Chondrocyte (in vitro differentiated cells): ENCODE measurements around the gene ELMO1. TPM values are rescaled to one million over a fixed set of nuclear protein-coding genes. Genes with fewer than 3 reads are reported as not detected.

Source experiments
- DNase-seq: peaks from one replicate; pipeline ENCODE4 v3.0.0; 2021; ENCODE audit warnings: mixed read lengths, low spot score
- H3K27ac Mint-ChIP-seq: one replicate; pipeline ENCODE4 v1.8.0; 2021; ENCODE audit warnings: mild to moderate bottlenecking, moderate library complexity, mixed read lengths; ENCODE audit not compliant: unreplicated experiment
- H3K27me3 Mint-ChIP-seq: 2 replicates; pipeline ENCODE4 v1.8.0; 2021; ENCODE audit warnings: low read depth, mixed read lengths
- H3K36me3 Mint-ChIP-seq: 2 replicates; pipeline ENCODE4 v1.8.0; 2021; ENCODE audit warnings: low read depth, mixed read lengths
- H3K4me1 Mint-ChIP-seq: 2 replicates; pipeline ENCODE4 v1.8.0; 2021; ENCODE audit warnings: low read depth, mild to moderate bottlenecking, mixed read lengths
- H3K4me3 Mint-ChIP-seq: one replicate; pipeline ENCODE4 v1.8.0; 2021; ENCODE audit warnings: mild to moderate bottlenecking, moderate library complexity, mixed read lengths; ENCODE audit not compliant: unreplicated experiment
- H3K9me3 Mint-ChIP-seq: 2 replicates; pipeline ENCODE4 v1.8.0; 2021; ENCODE audit warnings: low read depth, mixed read lengths
- total RNA-seq: library from RNA; stranded (reverse); gene quantifications from 3 replicates; pipeline ENCODE4 v1.2.1, GENCODE V29; 2021
- TF ChIP-seq, protein P1 (sequence below): fragments of 200-600 bp; sonication (generic); IDR thresholded peaks from 2 replicates; pipeline ENCODE4 v1.5.0; 2021; ENCODE audit warnings: antibody characterized with exemption, mild to moderate bottlenecking, moderate library complexity

The ELMO1 gene
- total RNA-seq, 1 donor from 2014 or later: 0.42 TPM

DNA sequence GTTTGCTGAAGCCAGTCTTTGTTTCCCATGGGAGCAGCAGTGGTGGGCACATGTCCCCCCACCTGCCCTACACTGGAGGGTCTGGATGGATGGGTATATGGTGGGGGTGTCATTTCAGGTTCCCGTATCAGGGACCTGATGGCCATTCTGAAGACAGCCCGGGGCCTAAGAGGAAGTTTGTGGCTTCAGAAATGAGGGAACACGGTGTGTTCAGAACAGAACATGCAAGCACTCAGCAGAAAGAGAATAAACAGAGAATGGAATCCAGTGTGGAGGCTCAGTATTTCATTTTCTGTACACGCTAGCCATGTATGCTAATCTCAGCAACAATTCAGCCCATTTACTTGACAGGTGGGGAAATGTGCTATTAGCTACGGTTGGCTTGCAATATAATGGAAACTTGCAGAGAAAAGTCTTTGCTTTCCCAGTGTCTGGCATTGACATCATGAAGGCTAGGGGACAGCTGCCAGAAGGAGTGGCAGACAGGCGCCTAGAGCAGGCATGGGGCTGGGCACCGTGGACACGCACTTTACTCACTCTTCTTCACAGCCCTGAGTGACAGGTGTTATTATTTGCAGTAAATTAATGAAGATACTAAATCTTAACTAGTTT, 98.6 kb downstream of the ELMO1 start:
- Mint-ChIP-seq H3K9me3 (no peaks in the 10 kb centered on the region), H3K27ac (no peak overlapping the region), H3K36me3 (no peaks in the 10 kb centered on the region), H3K4me1 (peaks cover 14% of the 10 kb centered on the region), H3K4me3 (no peak overlapping the region), H3K27me3 (no peaks in the 10 kb centered on the region)
- no peak for DNase-seq
- TF ChIP-seq, protein P1, sequence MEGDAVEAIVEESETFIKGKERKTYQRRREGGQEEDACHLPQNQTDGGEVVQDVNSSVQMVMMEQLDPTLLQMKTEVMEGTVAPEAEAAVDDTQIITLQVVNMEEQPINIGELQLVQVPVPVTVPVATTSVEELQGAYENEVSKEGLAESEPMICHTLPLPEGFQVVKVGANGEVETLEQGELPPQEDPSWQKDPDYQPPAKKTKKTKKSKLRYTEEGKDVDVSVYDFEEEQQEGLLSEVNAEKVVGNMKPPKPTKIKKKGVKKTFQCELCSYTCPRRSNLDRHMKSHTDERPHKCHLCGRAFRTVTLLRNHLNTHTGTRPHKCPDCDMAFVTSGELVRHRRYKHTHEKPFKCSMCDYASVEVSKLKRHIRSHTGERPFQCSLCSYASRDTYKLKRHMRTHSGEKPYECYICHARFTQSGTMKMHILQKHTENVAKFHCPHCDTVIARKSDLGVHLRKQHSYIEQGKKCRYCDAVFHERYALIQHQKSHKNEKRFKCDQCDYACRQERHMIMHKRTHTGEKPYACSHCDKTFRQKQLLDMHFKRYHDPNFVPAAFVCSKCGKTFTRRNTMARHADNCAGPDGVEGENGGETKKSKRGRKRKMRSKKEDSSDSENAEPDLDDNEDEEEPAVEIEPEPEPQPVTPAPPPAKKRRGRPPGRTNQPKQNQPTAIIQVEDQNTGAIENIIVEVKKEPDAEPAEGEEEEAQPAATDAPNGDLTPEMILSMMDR: no peak

DNA sequence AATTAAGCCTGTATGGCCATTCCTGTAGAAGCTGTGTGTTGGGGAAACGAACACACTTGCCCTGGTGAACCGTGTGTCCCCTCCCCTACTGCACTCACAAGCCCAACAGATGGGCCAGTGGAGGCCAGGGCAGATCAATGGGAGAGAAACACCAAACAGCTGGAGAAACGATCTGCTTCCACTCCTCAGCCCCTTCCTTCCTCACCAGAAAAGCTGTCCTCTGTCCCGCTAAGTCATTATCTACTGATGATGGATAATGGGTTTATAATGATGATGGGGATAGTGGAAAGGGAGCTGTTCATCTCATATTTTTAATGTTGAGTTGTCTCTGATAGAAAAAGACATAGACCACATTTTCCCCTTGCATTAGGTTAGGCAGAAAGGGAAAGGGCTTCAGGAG, 99.7 kb downstream of the ELMO1 start:
- H3K4me3 Mint-ChIP-seq: no peak overlapping the region
- H3K4me1 Mint-ChIP-seq: peaks cover 3% of the 10 kb centered on the region
- no peak overlapping the region for H3K27ac Mint-ChIP-seq
- no peaks in the 10 kb centered on the region for H3K36me3 Mint-ChIP-seq
- TF ChIP-seq, protein P1: no peak
- no peaks in the 10 kb centered on the region for H3K9me3 Mint-ChIP-seq
- no peaks in the 10 kb centered on the region for H3K27me3 Mint-ChIP-seq
- no peak for DNase-seq

DNA sequence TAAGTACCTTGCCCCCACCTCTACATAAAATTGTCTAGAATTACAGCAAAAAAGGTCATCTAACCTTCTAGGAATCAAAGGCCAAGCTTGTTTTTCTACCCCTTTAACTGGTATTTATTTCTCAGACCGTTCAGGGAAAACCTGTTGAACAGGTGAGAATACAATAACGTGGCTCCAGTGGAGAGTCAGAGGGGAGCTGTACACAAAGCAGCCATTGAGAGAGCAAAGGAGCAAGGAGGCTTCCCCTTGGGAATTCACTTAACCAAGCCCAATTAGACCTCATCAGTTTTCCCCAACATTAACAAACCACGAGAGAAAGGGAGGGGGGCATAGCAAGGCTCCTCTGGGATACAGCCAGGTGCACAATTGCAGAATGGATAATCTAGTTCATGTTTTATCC, 101.9 kb downstream of the ELMO1 start:
- Mint-ChIP-seq H3K36me3 (no peaks in the 10 kb centered on the region), H3K4me1 (no peaks in the 10 kb centered on the region)

DNA sequence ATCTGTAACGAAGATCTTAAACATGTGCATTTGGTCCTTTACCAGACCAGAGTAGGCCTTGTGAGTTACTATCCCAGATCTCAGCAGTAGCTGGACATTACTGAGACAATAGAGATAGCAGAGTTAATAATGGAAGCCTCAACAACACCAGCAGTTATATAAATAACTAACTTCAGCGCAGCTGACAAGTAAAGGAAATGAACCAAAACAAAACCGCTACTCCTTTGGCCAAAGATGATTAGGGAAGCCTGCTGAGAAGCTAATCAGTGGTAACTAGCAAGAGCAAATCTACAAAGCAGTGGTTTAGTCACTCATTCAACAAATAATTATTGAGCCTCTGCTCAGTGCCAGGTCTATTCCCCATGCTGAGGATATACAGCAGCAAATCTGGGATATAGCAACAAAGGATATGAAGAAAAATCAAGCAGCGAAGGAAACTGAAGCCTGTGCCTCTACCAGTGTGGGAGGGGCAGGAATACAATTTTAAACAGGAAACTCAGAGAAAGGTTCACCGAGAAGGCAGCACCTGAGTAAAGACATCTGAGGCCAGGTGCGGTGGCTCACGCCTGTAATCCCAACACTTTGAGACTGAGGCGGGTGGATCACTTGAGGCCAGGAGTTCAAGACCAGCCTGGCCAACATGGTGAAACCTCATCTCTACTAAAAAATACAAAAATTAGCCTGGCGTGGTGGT, 103.6 kb downstream of the ELMO1 start:
- no peak overlapping the region for H3K4me3 Mint-ChIP-seq
- H3K9me3 Mint-ChIP-seq: no peaks in the 10 kb centered on the region
- TF ChIP-seq, protein P1: no peak
- no peak for DNase-seq
- no peaks in the 10 kb centered on the region for H3K27me3 Mint-ChIP-seq
- H3K4me1 Mint-ChIP-seq: no peaks in the 10 kb centered on the region
- H3K36me3 Mint-ChIP-seq: no peaks in the 10 kb centered on the region
- no peak overlapping the region for H3K27ac Mint-ChIP-seq

More for the DNA sequence above, 101.9 kb downstream of the ELMO1 start:
- no peak for DNase-seq
- no peaks in the 10 kb centered on the region for H3K27me3 Mint-ChIP-seq
- no peak overlapping the region for H3K27ac Mint-ChIP-seq
- no peak overlapping the region for H3K4me3 Mint-ChIP-seq
- no peaks in the 10 kb centered on the region for H3K9me3 Mint-ChIP-seq
- TF ChIP-seq, protein P1: no peak

DNA sequence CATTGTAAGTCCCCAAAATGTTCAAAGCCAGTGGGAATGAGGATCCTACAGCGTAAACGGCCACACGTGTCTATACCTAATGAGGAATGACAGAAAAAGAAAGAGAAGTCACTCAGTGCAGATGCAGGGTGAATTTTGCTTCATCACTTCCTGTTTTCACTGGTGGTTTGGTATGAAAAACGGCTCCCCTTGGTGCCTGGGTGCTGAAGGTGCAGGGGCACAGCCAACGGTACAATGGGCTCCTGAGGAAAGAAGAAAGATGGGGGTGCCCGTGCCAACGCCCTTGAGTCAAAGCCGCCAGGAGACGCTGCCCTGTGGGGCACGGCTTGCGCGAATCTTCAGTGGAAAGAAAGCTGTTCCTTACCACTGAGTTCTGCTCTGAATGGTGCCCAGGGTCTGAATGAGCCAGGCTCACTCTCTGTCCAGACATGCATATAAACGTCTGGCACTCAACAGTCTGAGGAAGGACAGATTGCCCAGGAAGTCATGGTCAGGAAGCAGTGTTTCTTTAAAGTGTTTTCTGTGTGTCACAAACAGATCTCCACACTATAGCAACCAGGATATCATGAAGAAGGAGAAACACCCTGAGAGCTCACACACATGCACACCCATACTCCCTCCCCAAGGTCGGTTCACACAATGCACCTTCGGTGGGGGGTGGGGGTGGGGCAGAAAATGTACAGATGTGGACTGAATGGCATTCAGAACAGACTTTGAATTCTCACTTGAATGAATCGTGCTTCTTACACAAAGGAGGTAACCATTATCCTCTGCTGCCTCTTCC, 105.8 kb downstream of the ELMO1 start:
- H3K9me3 Mint-ChIP-seq: no peaks in the 10 kb centered on the region
- no peaks in the 10 kb centered on the region for H3K27me3 Mint-ChIP-seq
- TF ChIP-seq, protein P1: no peak
- no peak overlapping the region for H3K4me3 Mint-ChIP-seq
- no peak for DNase-seq
- no peaks in the 10 kb centered on the region for H3K36me3 Mint-ChIP-seq
- no peaks in the 10 kb centered on the region for H3K4me1 Mint-ChIP-seq
- H3K27ac Mint-ChIP-seq: no peak overlapping the region
